ENCODE measurements around the gene CPA1. TPM values are rescaled to one million over a fixed set of nuclear protein-coding genes. Genes with fewer than 3 reads are reported as not detected.
"Not testable (repeated sequence)": the region's sequence is repeated elsewhere in the genome, so short reads cannot be mapped to it uniquely, and the experiment has no call there.

Gene CPA1
- total and polyA plus RNA-seq, 2 of the 13 experiments (the other 11 are each of a cell fraction or from before 2014, with no cell fraction given), result 0.20 to 0.58 TPM

- no peak for ATAC-seq
- 88% methylated on average over 4 of the region's 6 CpGs for WGBS (ENCODE audit: low lambda C conversion rate)
- TF ChIP-seq SNAI1 (CRISPR knock-in tag; IDR thresholded peaks at IDR 0.05; ENCODE audit: borderline replicate concordance) (0 out of 2 replicates have a peak, but pooled peaks have one; percentile 73), SALL1 (CRISPR knock-in tag; IDR thresholded peaks at IDR 0.05) (no peak)
- H3K27me3 ChIP-seq (ENCODE audit: control insufficient read depth in 1 of 2, insufficient read depth in 2 of 2, low read length in 2 of 2), result peaks cover 0 to 7% of the 10 kb centered on the region in 2 experiments; a peak in 1 of 5 replicates
- H3K36me3 ChIP-seq (replicated peaks in 1 of 2; ENCODE audit: control insufficient read depth in 1 of 2, insufficient read depth in 2 of 2, low read length in 2 of 2), result no peaks in the 10 kb centered on the region
- H3K9ac ChIP-seq (ENCODE audit: insufficient read depth, low read depth, low read length), result peak overlapping the region; percentile 73; the same call in 1 of the 2 replicates
- peaks cover 59% of the 10 kb centered on the region for H3K4me1 ChIP-seq (ENCODE audit: insufficient read depth, low read length)
- H4K20me1 ChIP-seq (ENCODE audit: insufficient read depth, low read length), result no peaks in the 10 kb centered on the region
- H2AFZ ChIP-seq (ENCODE audit: low read length), result no peak overlapping the region
- POLR2A ChIA-PET, result no interaction called here
- CTCF ChIA-PET (ENCODE audit: low intra/inter-chr PET ratio, low total read pairs), result no interaction called here
- peak overlapping the region; percentile 94 for H3K27ac ChIP-seq (ENCODE audit: extremely low read length, insufficient read depth, low read length)
- no peaks in the 10 kb centered on the region for H3K79me2 ChIP-seq (ENCODE audit: insufficient read depth, low read length)
- no peak for DNase-seq (ENCODE audit: low spot score)
- no peak overlapping the region for H3K4me3 ChIP-seq (replicated peaks in 1 of 3; ENCODE audit: insufficient read depth in 1 of 3, low read depth in 2 of 3, low read length in 3 of 3)
- FAIRE-seq, result no peak
- in situ Hi-C loops (cut with HindIII; ENCODE audit: extremely low pct_ligation_motif_present, low pct_unique_long_range_greater_than_20kb), result no loop called here
- peaks cover 10% of the 10 kb centered on the region for H3K9me3 ChIP-seq (ENCODE audit: low read length)
- peak overlapping the region; percentile 68; the same call in 1 of the 2 replicates for H3K4me2 ChIP-seq (ENCODE audit: low read depth, low read length)
- no TSS peak for BruUV-seq (replicated peaks)
- intact Hi-C loops (cut with micrococcal nuclease; ENCODE audit: unreplicated experiment), result no loop called here
Measured at GRCh38 chr7:130374507-130374906, 5.8 kb upstream of the CPA1 start.

DNA sequence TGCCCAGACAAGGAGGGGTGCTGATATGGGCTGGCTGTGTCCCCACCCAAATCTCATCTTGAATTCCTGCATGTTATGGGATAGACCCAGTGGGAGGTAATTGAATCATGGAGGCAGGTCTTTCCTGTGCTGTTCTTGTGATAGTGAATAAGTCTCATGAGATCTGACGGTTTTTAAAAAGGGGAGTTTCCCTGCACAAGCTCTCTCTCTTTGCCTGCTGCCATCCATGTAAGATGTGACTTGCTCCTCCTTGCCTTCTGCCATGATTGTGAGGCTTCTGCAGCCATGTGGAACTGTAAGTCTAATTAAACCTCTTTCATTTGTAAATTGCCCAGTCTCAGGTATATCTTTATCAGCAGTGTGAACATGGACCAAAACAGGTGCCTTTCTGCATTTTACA lies 3.8 kb upstream of the CPA1 start:
- Histone ChIP-seq H3K27me3 (ENCODE audit: control insufficient read depth in 1 of 2, insufficient read depth in 2 of 2, low read length in 2 of 2) (peaks cover 0 to 14% of the 10 kb centered on the region in 2 experiments; a peak in 2 of 5 replicates), H3K4me1 (ENCODE audit: insufficient read depth, low read length) (peaks cover 55% of the 10 kb centered on the region), H3K9me3 (ENCODE audit: low read length) (peaks cover 10% of the 10 kb centered on the region)
- in situ Hi-C loops (cut with HindIII; ENCODE audit: extremely low pct_ligation_motif_present, low pct_unique_long_range_greater_than_20kb); ATAC-seq; BruUV-seq (replicated peaks); H2AFZ ChIP-seq (ENCODE audit: low read length); CTCF ChIA-PET (ENCODE audit: low intra/inter-chr PET ratio, low total read pairs); H3K27ac ChIP-seq (ENCODE audit: extremely low read length, insufficient read depth, low read length); FAIRE-seq; DNase-seq (ENCODE audit: low spot score); H3K4me2 ChIP-seq (ENCODE audit: low read depth, low read length); intact Hi-C loops (cut with micrococcal nuclease; ENCODE audit: unreplicated experiment); H3K4me3 ChIP-seq (replicated peaks in 1 of 3; ENCODE audit: insufficient read depth in 1 of 3, low read depth in 2 of 3, low read length in 3 of 3); H3K36me3 ChIP-seq (replicated peaks in 1 of 2; ENCODE audit: control insufficient read depth in 1 of 2, insufficient read depth in 2 of 2, low read length in 2 of 2); H3K9ac ChIP-seq (ENCODE audit: insufficient read depth, low read depth, low read length); POLR2A ChIA-PET; H3K79me2 ChIP-seq (ENCODE audit: insufficient read depth, low read length); H4K20me1 ChIP-seq (ENCODE audit: insufficient read depth, low read length): not testable (repeated sequence)
- WGBS (ENCODE audit: low lambda C conversion rate), result 25% methylated on average over 1 of the region's 1 CpG
- peak; percentile 99 for TF ChIP-seq ZNF431 (CRISPR knock-in tag; IDR thresholded peaks at IDR 0.05; ENCODE audit: borderline replicate concordance, low read depth)
